Astrocyte (in vitro differentiated cells and primary cell): ENCODE measurements around the gene GGTLC1.

Source experiments
- CTCF ChIP-seq: IDR thresholded peaks from 2 replicates; pipeline ENCODE4 v1.5.1; 2011; ENCODE audit warnings: low read depth, mild to moderate bottlenecking, inconsistent platforms, low read length, moderate library complexity; ENCODE audit not compliant: insufficient read depth
- EZH2 ChIP-seq: IDR thresholded peaks from 2 replicates; pipeline ENCODE4 v1.6.1; 2012; ENCODE audit warnings: mild to moderate bottlenecking, low read length, inconsistent platforms; ENCODE audit not compliant: insufficient read depth

GRCh38 chr20:23954008-23954745 is 34.4 kb downstream of the GGTLC1 start:
- no peak for TF ChIP-seq EZH2
- TF ChIP-seq CTCF, result no peak
